SU-DHL-6 (cell line): ENCODE results near the gene UACA.

Source experiments
- H2AFZ ChIP-seq: fragments of 200-600 bp; sonication (generic); 2 replicates; pipeline ENCODE4 v1.6.1; 2014; ENCODE audit warnings: low read depth, mild to moderate bottlenecking, moderate library complexity, mixed read lengths, antibody characterized with exemption, low read length; ENCODE audit not compliant: severe bottlenecking
- H3F3A ChIP-seq: fragments of 200-600 bp; shearing (Covaris generic); 2 replicates; pipeline ENCODE4 v1.6.0; 2016; ENCODE audit warnings: antibody characterized with exemption, mild to moderate bottlenecking; ENCODE audit not compliant: insufficient read depth
- H3K27ac ChIP-seq: fragments of 200-600 bp; sonication (generic); 2 replicates; pipeline ENCODE4 v1.5.1; 2016; ENCODE audit warnings: low read depth, mild to moderate bottlenecking, low read length, moderate library complexity, mixed read lengths
- H3K27me3 ChIP-seq: fragments of 200-600 bp; sonication (generic), shearing (Covaris generic); 2 replicates; pipeline ENCODE4 v1.6.0; 2014; ENCODE audit warnings: mild to moderate bottlenecking, low read length
- H3K36me3 ChIP-seq: fragments of 200-600 bp; sonication (generic); 2 replicates; pipeline ENCODE4 v1.6.1; 2014; ENCODE audit warnings: mild to moderate bottlenecking, low read length, mixed read lengths
- H3K4me2 ChIP-seq: fragments of 300-600, 200-600 bp; shearing (Covaris generic), sonication (generic); 2 replicates; pipeline ENCODE4 v1.6.0; 2014; ENCODE audit warnings: low read length, low read depth, mild to moderate bottlenecking; ENCODE audit not compliant: poor library complexity, severe bottlenecking
- H3K4me3 ChIP-seq: fragments of 200-600 bp; sonication (generic); 2 replicates; pipeline ENCODE4 v1.5.1; 2014; ENCODE audit warnings: antibody characterized with exemption, low read length, mild to moderate bottlenecking, mixed read lengths; ENCODE audit not compliant: insufficient read depth, poor library complexity, severe bottlenecking
- H3K79me2 ChIP-seq: fragments of 200-600 bp; sonication (generic); 2 replicates; pipeline ENCODE4 v1.6.1; 2014; ENCODE audit warnings: mild to moderate bottlenecking, low read length, moderate library complexity; ENCODE audit not compliant: insufficient read depth
- H3K9ac ChIP-seq: fragments of 200-600 bp; sonication (generic); 2 replicates; pipeline ENCODE4 v1.7.0; 2014; ENCODE audit warnings: mild to moderate bottlenecking, low read length
- H3K9me2 ChIP-seq: fragments of 200-600 bp; sonication (generic); replicated peaks from 2 replicates; pipeline ENCODE4 v1.6.1; 2014; ENCODE audit warnings: low read length; ENCODE audit not compliant: insufficient read depth
- H3K9me3 ChIP-seq: fragments of 200-600 bp; sonication (generic); 2 replicates; pipeline ENCODE4 v1.6.1; 2014; ENCODE audit warnings: low read length, mixed read lengths; ENCODE audit not compliant: insufficient read depth
- H4K20me1 ChIP-seq: fragments of 200-600 bp; sonication (generic); 2 replicates; pipeline ENCODE4 v1.6.1; 2014; ENCODE audit warnings: low read depth, mild to moderate bottlenecking, antibody characterized with exemption, low read length, moderate library complexity, mixed read lengths
- EZH2phosphoT487 ChIP-seq: fragments of 200-600 bp; sonication (generic), shearing (Covaris generic); conservative IDR thresholded peaks from 2 replicates; pipeline ENCODE4 v1.6.1; 2018; ENCODE audit warnings: mild to moderate bottlenecking, antibody characterized with exemption, low read length, moderate library complexity, mixed read lengths
- TF ChIP-seq, protein P1 (sequence below): fragments of 200-600 bp; sonication (generic); IDR thresholded peaks from one replicate; pipeline ENCODE4 v1.5.1; 2017; ENCODE audit warnings: antibody characterized with exemption, mild to moderate bottlenecking, low read length, moderate library complexity; ENCODE audit not compliant: insufficient read depth, poor library complexity, severe bottlenecking

UACA gene

DNA sequence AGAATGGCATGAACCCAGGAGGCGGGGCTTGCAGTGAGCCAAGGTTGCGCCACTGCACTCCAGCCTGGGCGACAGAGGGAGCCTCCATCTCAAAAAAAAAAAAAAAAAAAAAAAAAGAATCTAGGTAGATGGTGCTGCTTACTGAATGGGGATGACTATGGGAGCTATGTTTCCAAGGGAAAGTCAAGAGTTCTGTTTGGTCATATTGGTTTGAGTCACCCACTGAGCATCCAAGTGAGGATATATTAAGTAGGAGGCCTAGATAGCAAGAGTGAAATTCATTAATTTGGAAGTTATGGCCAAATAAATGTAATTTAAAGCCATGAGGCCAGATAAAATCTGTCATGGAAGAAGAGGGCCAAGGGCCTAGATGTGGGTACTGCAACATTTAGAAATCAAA, 9.0 kb upstream of the UACA start:
- H3F3A ChIP-seq = no peaks in the 10 kb centered on the region
- H3K27ac ChIP-seq = no peak overlapping the region
- no peak overlapping the region for H3K4me2 ChIP-seq
- no peaks in the 10 kb centered on the region for H3K36me3 ChIP-seq
- no peaks in the 10 kb centered on the region for H3K79me2 ChIP-seq
- no peaks in the 10 kb centered on the region for H3K9me2 ChIP-seq
- H3K4me3 ChIP-seq = no peak overlapping the region
- no peak overlapping the region for H3K9ac ChIP-seq
- no peak overlapping the region for H2AFZ ChIP-seq
- no peaks in the 10 kb centered on the region for H4K20me1 ChIP-seq
- H3K27me3 ChIP-seq = no peaks in the 10 kb centered on the region; the same call in 1 of the 2 replicates
- no peaks in the 10 kb centered on the region for H3K9me3 ChIP-seq
- no peak for TF ChIP-seq EZH2phosphoT487
- TF ChIP-seq, protein P1, sequence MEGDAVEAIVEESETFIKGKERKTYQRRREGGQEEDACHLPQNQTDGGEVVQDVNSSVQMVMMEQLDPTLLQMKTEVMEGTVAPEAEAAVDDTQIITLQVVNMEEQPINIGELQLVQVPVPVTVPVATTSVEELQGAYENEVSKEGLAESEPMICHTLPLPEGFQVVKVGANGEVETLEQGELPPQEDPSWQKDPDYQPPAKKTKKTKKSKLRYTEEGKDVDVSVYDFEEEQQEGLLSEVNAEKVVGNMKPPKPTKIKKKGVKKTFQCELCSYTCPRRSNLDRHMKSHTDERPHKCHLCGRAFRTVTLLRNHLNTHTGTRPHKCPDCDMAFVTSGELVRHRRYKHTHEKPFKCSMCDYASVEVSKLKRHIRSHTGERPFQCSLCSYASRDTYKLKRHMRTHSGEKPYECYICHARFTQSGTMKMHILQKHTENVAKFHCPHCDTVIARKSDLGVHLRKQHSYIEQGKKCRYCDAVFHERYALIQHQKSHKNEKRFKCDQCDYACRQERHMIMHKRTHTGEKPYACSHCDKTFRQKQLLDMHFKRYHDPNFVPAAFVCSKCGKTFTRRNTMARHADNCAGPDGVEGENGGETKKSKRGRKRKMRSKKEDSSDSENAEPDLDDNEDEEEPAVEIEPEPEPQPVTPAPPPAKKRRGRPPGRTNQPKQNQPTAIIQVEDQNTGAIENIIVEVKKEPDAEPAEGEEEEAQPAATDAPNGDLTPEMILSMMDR = no peak

DNA sequence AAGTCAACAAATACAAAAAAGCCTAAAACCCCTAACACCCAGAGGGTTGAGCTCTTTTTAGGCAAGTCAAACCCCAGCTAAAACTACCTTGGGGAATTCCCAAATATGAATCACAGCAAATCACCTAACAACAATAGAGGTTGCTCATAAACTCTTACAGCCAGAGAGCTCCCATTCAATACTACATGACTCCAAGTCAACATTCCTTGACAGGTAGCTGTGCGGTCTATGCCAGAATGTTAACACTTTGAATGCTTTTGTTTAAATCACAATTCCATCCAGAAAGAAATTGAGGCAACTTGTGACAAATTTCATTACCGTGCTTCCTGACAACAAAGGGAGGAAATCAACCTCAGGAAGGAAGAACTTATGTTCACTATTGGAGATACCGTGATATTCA, 7.5 kb upstream of the UACA start:
- no peaks in the 10 kb centered on the region for H3K9me2 ChIP-seq
- H3K27me3 ChIP-seq = no peaks in the 10 kb centered on the region
- no peak overlapping the region for H3K4me3 ChIP-seq
- no peaks in the 10 kb centered on the region for H3K36me3 ChIP-seq
- no peak overlapping the region for H2AFZ ChIP-seq
- H3F3A ChIP-seq = no peaks in the 10 kb centered on the region
- no peaks in the 10 kb centered on the region for H3K79me2 ChIP-seq
- no peak overlapping the region for H3K9ac ChIP-seq
- H3K27ac ChIP-seq = no peak overlapping the region
- TF ChIP-seq, protein P1 = no peak
- TF ChIP-seq EZH2phosphoT487 = no peak
- H4K20me1 ChIP-seq = no peaks in the 10 kb centered on the region
- H3K4me2 ChIP-seq = no peak overlapping the region
- H3K9me3 ChIP-seq = no peaks in the 10 kb centered on the region

DNA sequence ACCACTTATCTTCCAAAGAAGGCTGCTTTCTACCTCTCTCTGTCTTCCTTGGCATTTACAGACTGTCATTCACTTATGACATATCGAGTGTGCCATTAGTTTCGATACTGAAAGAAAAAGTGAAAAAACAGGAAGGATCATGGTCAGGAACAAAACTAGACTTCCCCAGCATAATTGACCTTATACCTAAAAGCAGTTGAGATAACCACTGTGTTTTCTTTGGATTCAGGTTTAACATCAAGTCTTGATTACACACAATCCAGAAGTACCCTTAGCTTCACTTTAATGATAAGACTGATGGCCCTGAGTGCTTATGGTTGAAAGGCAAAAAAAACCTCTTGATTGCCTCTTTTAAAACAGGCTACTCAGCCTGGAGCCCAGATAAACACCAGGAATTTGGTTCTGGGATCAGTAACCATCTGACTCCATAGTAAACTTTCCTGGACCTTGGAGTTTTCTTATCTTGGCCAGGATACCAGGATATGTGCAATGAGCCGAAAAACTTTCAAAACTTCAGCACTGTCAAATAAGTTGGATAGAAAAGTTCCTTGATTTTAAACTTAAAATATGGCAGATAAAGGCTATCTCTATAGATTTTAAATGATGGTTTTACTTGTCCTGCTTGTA, 5.0 kb upstream of the UACA start:
- Histone ChIP-seq H3K36me3 (no peaks in the 10 kb centered on the region), H3K27me3 (no peaks in the 10 kb centered on the region), H3K27ac (no peak overlapping the region), H3K9me3 (no peaks in the 10 kb centered on the region), H3K9me2 (no peaks in the 10 kb centered on the region), H3K4me2 (no peak overlapping the region), H3K79me2 (no peaks in the 10 kb centered on the region), H2AFZ (no peak overlapping the region), H3K9ac (no peak overlapping the region), H4K20me1 (no peaks in the 10 kb centered on the region), H3K4me3 (no peak overlapping the region), H3F3A (no peaks in the 10 kb centered on the region)
- TF ChIP-seq, protein P1 = no peak
- no peak for TF ChIP-seq EZH2phosphoT487
